HG03066 (cell line): ENCODE measurements around the gene HIPK2.
"Not testable (repeated sequence)": the region's sequence is repeated elsewhere in the genome, so short reads cannot be mapped to it uniquely, and the experiment has no call there.

ENCODE experiments used
- ATAC-seq: cut with Tn5 transposase; IDR thresholded peaks from one replicate; pipeline ENCODE4 v1.9.1; 2021; ENCODE audit warnings: low read depth; ENCODE audit not compliant: unreplicated experiment

Gene HIPK2

GRCh38 chr7:139679731-139680594, 97.8 kb downstream of the HIPK2 start:
- no peak for ATAC-seq

GRCh38 chr7:139676390-139676789, 101.4 kb downstream of the HIPK2 start:
- no peak for ATAC-seq

- no peak for ATAC-seq
Measured at GRCh38 chr7:139675127-139676125, 102.4 kb downstream of the HIPK2 start.

- ATAC-seq, result no peak
Measured at GRCh38 chr7:139674752-139675126, 103.1 kb downstream of the HIPK2 start.

GRCh38 chr7:139674341-139674740, 103.5 kb downstream of the HIPK2 start:
- ATAC-seq, result no peak

DNA sequence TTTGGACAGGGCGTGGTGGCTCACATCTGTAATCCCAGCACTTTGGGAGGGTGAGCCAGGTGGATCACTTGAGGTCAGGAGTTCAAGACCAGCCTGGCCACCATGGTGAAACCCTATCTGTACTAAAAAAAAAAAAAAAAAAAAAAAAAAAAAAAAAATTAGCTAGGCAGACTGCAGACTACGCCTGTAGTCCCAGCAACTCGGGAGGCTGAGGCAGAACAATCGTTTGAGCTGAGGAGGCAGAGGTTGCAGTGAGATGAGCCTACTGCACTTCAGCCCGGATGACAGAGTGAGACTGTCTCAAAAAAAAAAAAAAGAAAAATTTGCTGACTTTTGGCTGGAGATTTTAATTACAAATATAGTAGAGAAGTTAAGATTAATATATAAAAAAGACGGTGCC, 104.0 kb downstream of the HIPK2 start:
- no peak for ATAC-seq

DNA sequence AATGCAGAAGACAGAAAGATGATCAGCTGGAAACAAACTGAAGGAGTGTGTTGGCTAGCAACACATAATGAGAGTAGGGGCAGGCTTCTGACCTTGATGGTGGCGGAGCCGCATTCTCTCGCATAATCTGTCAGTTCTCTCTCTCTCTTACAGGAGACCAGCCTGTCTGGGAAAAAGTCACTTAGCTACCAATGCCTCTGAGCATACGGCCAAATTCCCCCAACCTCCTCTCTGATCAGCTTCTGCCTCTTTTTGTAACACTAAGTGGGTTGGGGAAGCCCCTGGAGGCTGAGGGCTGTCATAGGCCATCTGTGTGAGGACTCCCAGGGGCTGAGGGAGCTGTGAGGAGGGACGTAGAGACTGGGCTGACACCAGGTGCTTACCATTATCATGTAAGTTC, 104.6 kb downstream of the HIPK2 start:
- peak; percentile 80 for ATAC-seq

DNA sequence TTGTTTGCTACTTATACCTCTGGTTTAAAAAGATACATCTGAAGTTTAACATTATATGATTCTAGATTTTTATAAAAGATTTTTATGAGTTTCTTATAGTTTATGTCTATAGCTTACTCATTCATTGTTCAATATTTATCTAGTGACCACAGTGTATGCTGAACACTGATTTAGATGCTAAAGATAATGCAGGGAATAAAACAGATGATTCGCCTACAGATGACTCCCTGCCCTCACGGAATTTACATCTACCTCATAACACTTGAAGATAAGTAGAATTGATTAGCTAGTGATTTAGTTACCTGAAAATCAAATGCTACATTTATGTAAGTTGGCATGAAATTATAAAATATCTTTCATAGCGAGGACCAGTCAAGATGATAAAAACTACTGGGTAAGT, 105.8 kb downstream of the HIPK2 start:
- ATAC-seq, result no peak

- not testable (repeated sequence) for ATAC-seq
Measured at GRCh38 chr7:139670662-139671061, 107.1 kb downstream of the HIPK2 start.

DNA sequence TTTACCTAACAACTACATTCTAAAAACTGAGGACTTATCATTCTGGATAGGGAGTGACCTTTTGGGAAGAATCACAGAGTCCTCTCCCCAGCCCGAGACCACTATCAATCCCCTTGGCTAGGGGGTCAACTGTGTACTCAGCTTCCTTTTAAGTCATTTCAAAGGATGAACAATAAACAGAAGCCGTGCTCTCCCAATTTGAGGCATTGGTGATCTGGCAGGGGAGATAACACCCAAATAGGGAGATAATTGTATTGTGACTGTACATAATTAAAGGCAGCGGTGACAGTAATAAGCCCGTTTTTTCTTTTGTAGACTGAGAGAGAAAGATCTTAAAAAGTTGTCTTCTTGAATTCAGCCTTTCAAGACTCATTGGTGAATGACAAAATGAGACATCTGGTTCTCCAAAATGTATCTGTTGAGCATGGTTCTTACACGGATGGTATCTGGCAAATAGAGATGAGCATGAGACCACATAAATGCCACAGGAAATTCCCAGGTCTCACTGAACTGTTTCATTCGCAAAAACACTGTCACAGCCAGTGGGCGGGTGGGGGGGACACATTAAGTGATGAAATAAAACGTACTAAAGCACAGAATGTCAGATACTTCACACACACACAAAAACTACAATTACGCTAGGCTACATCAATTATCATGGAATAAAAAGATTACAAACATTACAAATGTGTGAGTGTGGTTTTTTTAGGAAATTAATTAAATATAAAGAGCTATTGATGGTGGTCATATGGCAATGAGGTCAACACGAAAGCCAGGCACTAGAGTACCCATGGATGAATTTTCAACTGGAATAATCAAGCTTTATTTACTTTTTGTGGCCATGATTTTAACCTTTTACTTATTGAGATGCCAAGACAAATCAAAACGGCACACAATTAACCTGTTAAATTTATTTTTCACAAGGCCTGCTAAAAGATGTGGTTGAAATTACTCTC, 108.4 kb downstream of the HIPK2 start:
- no peak for ATAC-seq

DNA sequence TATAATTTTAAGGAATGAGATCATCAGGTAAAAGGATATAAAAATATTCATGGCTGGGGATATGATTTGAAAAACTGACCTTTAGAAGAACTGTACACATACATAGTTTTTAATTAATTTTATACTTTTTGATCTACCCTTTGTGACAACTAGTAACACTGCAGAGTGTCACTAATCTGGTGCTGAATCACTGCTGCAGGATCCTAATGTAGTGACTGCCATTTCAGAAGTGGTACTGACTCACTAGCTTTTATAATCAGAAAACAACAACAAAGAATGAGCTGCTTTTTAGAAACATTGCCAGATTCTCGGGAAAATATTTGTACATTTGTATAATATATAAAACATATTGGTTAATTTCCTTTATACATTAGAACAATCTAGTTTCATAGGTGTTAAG, 110.4 kb downstream of the HIPK2 start:
- ATAC-seq, result no peak

DNA sequence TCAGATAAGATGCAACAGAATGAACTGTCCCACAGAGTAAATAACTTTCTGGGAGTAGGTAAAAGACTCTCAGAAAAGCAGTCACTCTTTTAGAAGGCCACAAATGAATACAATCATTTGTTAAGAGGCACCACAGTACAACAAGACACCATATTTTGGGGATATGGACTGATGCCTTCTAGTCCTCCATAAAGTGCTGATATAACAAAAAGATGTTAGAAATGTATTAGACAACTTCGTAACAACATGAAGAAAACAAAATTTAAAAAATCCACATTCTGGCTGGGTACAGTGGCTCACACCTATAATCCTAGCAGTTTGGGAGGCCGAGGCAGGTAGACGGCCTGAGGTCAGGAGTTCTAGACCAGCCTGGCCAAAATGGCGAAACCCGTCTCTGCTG, 111.3 kb downstream of the HIPK2 start:
- ATAC-seq, result no peak

GRCh38 chr7:139664434-139664833, 113.4 kb downstream of the HIPK2 start:
- no peak for ATAC-seq

- ATAC-seq, result no peak
Measured at GRCh38 chr7:139663608-139664177, 114.1 kb downstream of the HIPK2 start.

DNA sequence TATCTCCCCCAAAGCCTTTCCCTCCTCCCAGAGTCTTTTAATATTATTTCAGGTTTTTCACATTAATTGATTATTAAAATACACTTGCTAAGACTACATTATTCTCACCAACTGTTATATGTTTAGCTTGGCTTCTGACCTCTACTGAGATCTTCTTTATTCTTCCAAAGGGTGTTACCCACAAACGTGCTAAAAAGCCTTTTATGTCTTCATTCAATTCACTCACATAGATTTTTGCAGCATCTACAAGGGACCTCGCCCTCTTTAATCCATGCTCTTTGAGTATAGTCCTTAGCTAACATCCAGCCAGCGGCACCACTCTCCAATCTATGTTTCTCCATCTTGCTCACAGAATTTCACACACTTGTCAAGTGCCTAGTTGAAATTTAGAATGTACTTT, 115.9 kb downstream of the HIPK2 start:
- ATAC-seq, result no peak

DNA sequence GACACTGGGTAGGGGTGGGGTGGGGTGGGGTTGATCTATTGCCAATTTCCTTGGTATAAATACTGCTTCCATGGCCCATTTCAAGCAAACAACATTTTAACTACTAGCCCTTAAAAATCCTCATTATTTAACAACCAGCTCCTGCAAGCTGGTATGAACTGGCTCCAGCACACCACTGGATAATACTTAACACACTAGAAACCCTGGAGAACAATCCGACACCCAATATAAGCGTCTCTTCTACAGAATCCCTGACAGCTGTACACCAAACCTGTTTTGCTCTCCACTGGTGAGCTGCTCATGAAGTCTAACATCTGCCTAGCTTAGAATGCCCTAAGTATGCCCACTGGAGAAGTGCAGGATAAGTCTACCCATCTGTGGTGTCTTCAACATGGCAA, 116.8 kb downstream of the HIPK2 start:
- no peak for ATAC-seq

GRCh38 chr7:139660317-139661042, 117.3 kb downstream of the HIPK2 start:
- no peak for ATAC-seq

GRCh38 chr7:139659922-139660316, 117.9 kb downstream of the HIPK2 start:
- ATAC-seq, result no peak

- no peak for ATAC-seq
Measured at GRCh38 chr7:139658908-139659675, 118.7 kb downstream of the HIPK2 start.
